IPS-18c (cell line): ENCODE data around the gene SLC52A3.
A peak's percentile ranks its signal among the peaks of the same experiment; 100 is the strongest.
"Not testable (repeated sequence)": the region's sequence is repeated elsewhere in the genome, so short reads cannot be mapped to it uniquely, and the experiment has no call there.

Source experiments
- H3K4me3 ChIP-seq: 2 replicates; pipeline ENCODE4 v1.7.0; 2013; ENCODE audit warnings: low read depth, mild to moderate bottlenecking, low read length, moderate library complexity; ENCODE audit not compliant: insufficient read depth
- H3K9me3 ChIP-seq: one replicate; pipeline ENCODE4 v1.6.1; 2013; ENCODE audit warnings: mild to moderate bottlenecking, low read length, moderate library complexity; ENCODE audit not compliant: control insufficient read depth, insufficient read depth

SLC52A3 gene

GRCh38 chr20:745683-746301 lies 22.5 kb downstream of the SLC52A3 start:
- H3K4me3 ChIP-seq = no peak overlapping the region
- H3K9me3 ChIP-seq = peaks cover 2% of the 10 kb centered on the region

GRCh38 chr20:742156-742555 lies 26.1 kb downstream of the SLC52A3 start:
- Histone ChIP-seq H3K4me3 (no peak overlapping the region), H3K9me3 (peaks cover 2% of the 10 kb centered on the region)

- no peak overlapping the region for H3K4me3 ChIP-seq
- peaks cover 2% of the 10 kb centered on the region for H3K9me3 ChIP-seq
Measured at GRCh38 chr20:741620-742019, 26.7 kb downstream of the SLC52A3 start.

- H3K4me3 ChIP-seq = no peak overlapping the region
- peaks cover 2% of the 10 kb centered on the region for H3K9me3 ChIP-seq
Measured at GRCh38 chr20:740162-740561, 28.1 kb downstream of the SLC52A3 start.

- H3K9me3 ChIP-seq = peaks cover 2% of the 10 kb centered on the region
Measured at GRCh38 chr20:739736-740135, 28.6 kb downstream of the SLC52A3 start.

GRCh38 chr20:733861-734260 lies 34.4 kb downstream of the SLC52A3 start:
- H3K4me3 ChIP-seq = no peak overlapping the region
- H3K9me3 ChIP-seq = no peaks in the 10 kb centered on the region

More at GRCh38 chr20:739736-740135, 28.6 kb downstream of the SLC52A3 start:
- no peak overlapping the region for H3K4me3 ChIP-seq

GRCh38 chr20:732727-733126 lies 35.6 kb downstream of the SLC52A3 start:
- Histone ChIP-seq H3K9me3 (no peaks in the 10 kb centered on the region), H3K4me3 (no peak overlapping the region)

- no peaks in the 10 kb centered on the region for H3K9me3 ChIP-seq
Measured at GRCh38 chr20:731891-732560, 36.3 kb downstream of the SLC52A3 start.

GRCh38 chr20:730005-730404 lies 38.3 kb downstream of the SLC52A3 start:
- Histone ChIP-seq H3K9me3 (no peaks in the 10 kb centered on the region), H3K4me3 (no peak overlapping the region)

More at GRCh38 chr20:731891-732560, 36.3 kb downstream of the SLC52A3 start:
- no peak overlapping the region for H3K4me3 ChIP-seq

GRCh38 chr20:728256-728944 lies 39.9 kb downstream of the SLC52A3 start:
- H3K4me3 ChIP-seq = peak overlapping the region; percentile 58
- H3K9me3 ChIP-seq = no peaks in the 10 kb centered on the region

- Histone ChIP-seq H3K4me3 (no peak overlapping the region), H3K9me3 (no peaks in the 10 kb centered on the region)
Measured at GRCh38 chr20:726160-726559, 42.1 kb downstream of the SLC52A3 start.

- no peak overlapping the region for H3K4me3 ChIP-seq
- H3K9me3 ChIP-seq = no peaks in the 10 kb centered on the region
Measured at GRCh38 chr20:725491-725890, 42.8 kb downstream of the SLC52A3 start.

- not testable (repeated sequence) for H3K4me3 ChIP-seq, H3K9me3 ChIP-seq
Measured at GRCh38 chr20:724797-725196, 43.5 kb downstream of the SLC52A3 start.

- H3K4me3 ChIP-seq = no peak overlapping the region
- H3K9me3 ChIP-seq = no peaks in the 10 kb centered on the region
Measured at GRCh38 chr20:723756-724155, 44.5 kb downstream of the SLC52A3 start.

GRCh38 chr20:722822-723644 lies 45.3 kb downstream of the SLC52A3 start:
- Histone ChIP-seq H3K9me3 (no peaks in the 10 kb centered on the region), H3K4me3 (no peak overlapping the region)

GRCh38 chr20:721876-722275 lies 46.4 kb downstream of the SLC52A3 start:
- H3K9me3 ChIP-seq = no peaks in the 10 kb centered on the region

GRCh38 chr20:719816-720215 lies 48.5 kb downstream of the SLC52A3 start:
- no peak overlapping the region for H3K4me3 ChIP-seq

More at GRCh38 chr20:721876-722275, 46.4 kb downstream of the SLC52A3 start:
- no peak overlapping the region for H3K4me3 ChIP-seq

More at GRCh38 chr20:719816-720215, 48.5 kb downstream of the SLC52A3 start:
- no peaks in the 10 kb centered on the region for H3K9me3 ChIP-seq
